NCI-H1417 (cell line): ENCODE data around the gene SERINC1.
"Not testable (repeated sequence)": the region's sequence is repeated elsewhere in the genome, so short reads cannot be mapped to it uniquely, and the experiment has no call there.

Source experiments
- DNase-seq, 3 experiments: peaks; one replicate each; lab custom pipeline; 2025; lab: John Stamatoyannopoulos, UW

SERINC1 gene

GRCh38 chr6:122471107-122472021 lies at the start of gene SERINC1:
Gene SERINC1 (minus strand): TSS chr6:122471807. CDS start chr6:122471737, 70 bp downstream.
- DNase-seq, result peak; percentile 91 to 95 (median 92)

DNA sequence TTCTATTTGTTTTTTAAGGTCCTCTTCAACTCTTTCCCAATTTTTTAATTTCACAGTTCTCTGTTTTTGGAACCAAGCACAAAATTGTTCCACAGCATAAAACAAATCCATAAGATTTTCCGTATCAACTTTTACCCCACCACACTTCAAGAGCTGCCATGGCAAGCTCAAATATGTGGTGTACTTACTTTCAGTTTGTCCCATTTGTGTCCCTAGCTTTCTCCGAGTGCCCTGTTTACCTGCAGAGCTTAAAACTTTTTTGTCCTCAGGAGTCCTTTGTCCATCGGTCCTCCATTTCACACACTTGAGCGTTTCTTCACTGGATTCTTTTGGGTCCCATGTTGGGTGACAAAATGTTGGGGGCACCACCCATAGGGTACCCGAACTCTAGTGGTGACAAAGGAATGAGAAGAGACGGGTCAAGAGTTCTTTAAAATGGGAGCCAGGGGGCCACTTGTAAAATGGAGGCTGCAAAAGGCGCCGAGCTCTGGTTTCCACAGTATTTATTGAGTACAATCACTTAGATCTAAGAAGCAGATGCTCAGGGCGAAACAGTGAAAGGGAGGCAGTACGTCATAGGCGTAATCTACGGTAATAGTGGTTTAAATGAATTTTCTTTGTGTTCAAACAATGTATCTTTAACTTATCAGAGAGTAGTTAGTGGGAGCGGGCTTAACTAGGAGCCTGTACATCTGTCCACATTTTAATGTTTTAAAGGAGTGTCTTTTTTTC lies 39.8 kb upstream of the SERINC1 start:
- no peak for DNase-seq

- DNase-seq, result not testable (repeated sequence)
Measured at GRCh38 chr6:122505170-122505569, 33.6 kb upstream of the SERINC1 start.

- DNase-seq, result no peak
Measured at GRCh38 chr6:122501475-122501874, 29.9 kb upstream of the SERINC1 start.

- no peak for DNase-seq
Measured at GRCh38 chr6:122495612-122496011, 24.0 kb upstream of the SERINC1 start.

DNA sequence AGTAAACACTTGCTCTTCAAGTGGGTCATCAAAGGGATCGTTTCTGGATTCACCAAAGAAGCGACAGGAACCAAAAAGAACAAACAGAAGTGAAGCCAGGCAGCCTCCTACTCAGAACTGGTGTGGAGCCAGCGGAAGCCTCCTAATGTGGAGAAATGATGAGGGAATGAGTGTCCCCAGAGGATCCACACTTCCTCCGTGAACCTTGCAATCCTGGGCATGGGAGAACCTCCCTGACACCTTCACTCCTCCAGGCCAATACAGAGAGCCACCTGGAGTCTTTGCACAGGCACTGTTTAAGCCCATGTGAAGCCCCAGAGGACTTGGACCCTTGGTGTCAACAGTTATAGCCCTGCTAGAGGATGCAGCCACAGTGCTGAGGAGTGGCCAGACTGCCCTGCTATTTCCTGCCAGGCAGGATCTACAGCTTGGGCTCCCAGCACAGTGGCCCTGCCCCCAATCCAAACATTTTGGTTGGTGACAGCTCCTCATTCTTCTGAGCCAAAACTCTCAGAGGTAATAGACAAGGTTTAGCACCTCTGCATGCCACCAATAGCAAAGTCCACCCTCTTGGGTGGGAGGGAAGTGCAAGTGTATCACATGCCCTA lies 23.2 kb upstream of the SERINC1 start:
- DNase-seq, result peak; percentile 15 to 78 (median 42)

- DNase-seq, result peak; percentile 49 to 88 (median 76)
Measured at GRCh38 chr6:122491919-122492555, 20.4 kb upstream of the SERINC1 start.

- no peak for DNase-seq
Measured at GRCh38 chr6:122490607-122491006, 19.0 kb upstream of the SERINC1 start.

DNA sequence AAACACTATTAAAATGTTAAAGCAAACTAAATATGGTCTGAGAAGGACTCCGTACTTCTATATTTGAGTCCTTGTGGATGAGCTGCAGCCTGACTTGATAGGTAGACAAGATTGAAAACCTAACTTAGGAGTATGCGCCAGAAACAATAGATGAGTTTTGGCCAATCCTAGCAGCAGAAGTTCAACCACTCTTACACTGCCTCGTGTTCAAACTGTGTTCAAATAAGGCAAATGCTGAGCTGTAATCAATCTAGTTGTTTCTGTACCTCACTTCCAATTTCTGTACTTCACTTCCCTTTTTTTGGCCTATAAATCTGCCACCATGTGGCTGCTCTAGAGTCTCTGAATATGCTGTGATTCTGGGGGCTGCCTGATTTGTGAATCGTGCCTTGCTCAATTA lies 13.2 kb upstream of the SERINC1 start:
- no peak for DNase-seq

GRCh38 chr6:122482750-122483080 lies 11.1 kb upstream of the SERINC1 start:
- no peak for DNase-seq

GRCh38 chr6:122476131-122476530 lies 4.5 kb upstream of the SERINC1 start:
- DNase-seq, result peak in 2 of 3 experiments; percentile 3 to 39

GRCh38 chr6:122472022-122472340 lies 374 bp upstream of the SERINC1 start:
- DNase-seq, result peak in 1 of 3 experiments; percentile 48

DNA sequence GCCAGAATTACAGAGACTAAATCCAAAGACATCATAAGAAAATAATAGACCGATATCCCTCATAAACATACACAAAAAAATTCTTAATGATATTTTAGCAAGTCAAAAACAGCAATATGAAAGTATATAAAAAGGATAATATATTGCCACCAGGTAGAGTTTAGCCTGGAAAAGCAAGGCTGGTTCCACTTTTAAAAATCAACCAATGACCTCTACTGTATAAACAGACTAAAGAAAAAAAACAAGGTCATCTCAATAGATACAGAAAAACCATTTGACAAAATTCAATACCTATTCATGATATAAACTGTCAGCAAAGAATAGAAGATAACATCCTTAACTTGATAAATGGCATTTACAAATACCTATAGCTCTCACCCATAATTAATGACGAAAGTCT lies 9.7 kb downstream of the SERINC1 start:
- DNase-seq, result no peak

DNA sequence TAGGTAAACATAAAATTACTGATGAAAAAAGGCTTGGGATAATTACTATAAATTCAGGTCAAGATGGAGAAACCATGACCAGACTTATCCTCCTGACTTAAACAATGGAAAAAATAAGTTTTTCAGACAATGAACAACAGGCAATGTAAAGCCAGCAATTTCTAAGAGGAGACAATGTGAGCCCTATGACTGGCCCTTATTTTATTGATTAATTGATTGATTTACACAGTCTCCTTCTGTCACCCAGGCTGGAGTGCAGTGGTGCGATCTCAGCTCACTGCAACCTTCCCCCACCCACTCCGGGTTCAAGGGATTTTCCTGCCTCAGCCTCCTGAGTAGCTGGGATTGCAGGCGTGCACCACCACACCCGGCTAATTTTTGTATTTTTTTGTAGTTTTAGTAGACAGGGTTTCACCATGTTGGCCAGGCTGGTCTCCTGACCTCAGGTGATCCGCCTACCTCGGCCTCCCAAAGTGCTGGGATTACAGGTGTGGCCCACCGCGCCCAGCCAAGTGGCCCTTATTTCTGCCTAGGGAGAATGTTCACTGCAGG lies 11.7 kb downstream of the SERINC1 start:
- not testable (repeated sequence) for DNase-seq

DNA sequence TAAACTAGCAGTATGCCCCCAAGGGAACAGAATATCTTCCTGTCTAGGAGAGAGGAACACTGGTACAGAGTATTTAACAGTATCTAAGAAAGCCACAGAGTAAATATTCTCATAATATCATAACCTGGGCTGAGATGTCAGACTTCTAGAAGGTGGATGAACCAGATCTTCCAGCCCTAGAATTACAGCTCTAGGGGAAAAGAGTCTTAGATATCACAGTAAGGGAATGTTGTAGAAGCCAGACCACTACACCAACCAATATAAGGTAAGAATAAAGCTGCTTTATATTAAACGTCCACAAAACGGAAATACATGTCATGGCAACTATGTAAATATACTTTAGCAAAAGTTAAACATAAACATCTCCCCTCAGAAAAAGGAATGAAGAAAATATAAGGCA lies 12.4 kb downstream of the SERINC1 start:
- no peak for DNase-seq

DNA sequence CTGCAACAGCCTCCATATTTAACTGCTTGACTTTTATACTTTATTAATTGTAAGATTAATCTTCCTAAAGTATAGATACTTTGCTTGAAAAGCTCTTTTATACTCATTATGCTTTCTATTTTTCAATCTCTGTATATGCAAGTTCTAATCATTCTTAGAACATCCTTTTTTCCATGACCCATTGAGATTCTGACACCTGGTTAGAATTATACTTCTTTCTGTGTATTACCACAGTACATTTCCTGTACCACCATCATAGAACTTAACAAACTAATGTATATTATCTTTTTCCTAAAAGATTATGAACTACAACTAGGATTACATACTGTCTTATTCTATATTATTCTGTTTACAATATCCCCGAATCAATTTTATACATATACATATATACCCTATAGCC lies 13.5 kb downstream of the SERINC1 start:
- no peak for DNase-seq

GRCh38 chr6:122455116-122455515 lies 16.5 kb downstream of the SERINC1 start:
- DNase-seq, result not testable (repeated sequence)

GRCh38 chr6:122454673-122455072 lies 16.9 kb downstream of the SERINC1 start:
- DNase-seq, result peak in 1 of 3 experiments; percentile 28

GRCh38 chr6:122452509-122452908 lies 19.1 kb downstream of the SERINC1 start:
- no peak for DNase-seq

GRCh38 chr6:122449069-122449468 lies 22.5 kb downstream of the SERINC1 start:
- DNase-seq, result no peak

DNA sequence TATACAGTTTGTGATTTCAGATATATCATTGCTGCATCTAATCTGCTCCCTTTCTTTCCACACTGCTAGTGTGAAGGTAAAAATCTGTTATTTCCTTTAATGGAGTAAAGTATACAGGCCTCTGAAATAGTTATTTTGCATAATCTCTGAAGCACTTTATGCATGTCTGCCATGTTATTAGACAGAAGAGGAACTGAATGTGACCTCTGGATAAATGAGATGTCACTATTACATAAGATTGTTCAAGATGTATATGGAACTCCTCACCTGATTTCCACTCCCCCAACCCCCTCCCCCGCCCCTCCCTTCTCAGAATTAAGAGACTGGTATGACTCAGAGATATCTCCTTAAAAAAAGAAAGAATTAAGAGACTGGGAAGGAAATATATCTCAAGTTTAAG lies 26.3 kb downstream of the SERINC1 start:
- DNase-seq, result no peak

- no peak for DNase-seq
Measured at GRCh38 chr6:122438975-122439374, 32.6 kb downstream of the SERINC1 start.
